ENCODE measurements around the gene COMT. TPM values are rescaled to one million over a fixed set of nuclear protein-coding genes. Genes with fewer than 3 reads are reported as not detected.

COMT gene
- total and polyA plus RNA-seq, 2 donors from 2014 or later, result 118 to 244 TPM

- Histone ChIP-seq H3K36me3 (ENCODE audit: control insufficient read depth in 2 of 3, insufficient read depth in 3 of 3, low read length in 3 of 3) (peaks cover 0 to 6% (median 2%) of the 10 kb centered on the region in 3 donors), H3K27ac (ENCODE audit: low read depth in 2 of 2, low read length in 2 of 2) (no peak overlapping the region), H3K27me3 (ENCODE audit: control insufficient read depth, insufficient read depth, low read length) (no peaks in the 10 kb centered on the region), H3K4me1 (ENCODE audit: control insufficient read depth in 2 of 3, insufficient read depth in 2 of 3, low read depth in 1 of 3, low read length in 3 of 3) (peaks cover 0 to 21% (median 0%) of the 10 kb centered on the region in 3 donors), H3K4me3 (ENCODE audit: low read length in 3 of 3) (no peak overlapping the region), H3K9me3 (ENCODE audit: control insufficient read depth in 2 of 3, insufficient read depth in 1 of 3, low read length in 3 of 3) (no peaks in the 10 kb centered on the region), H3K9ac (ENCODE audit: low read length in 3 of 3) (no peak overlapping the region)
- FAIRE-seq (no peak), DNase-seq (peak in 1 of 5 donors; percentile 63)
- no peak for TF ChIP-seq CTCF (IDR thresholded peaks at IDR 0.05; ENCODE audit: borderline replicate concordance, extremely low read depth, insufficient read depth)
- intact Hi-C loops (cut with DNase I), result no loop called here
Observed at GRCh38 chr22:19981961-19982920, 40.7 kb downstream of the COMT start.

GRCh38 chr22:19982991-19983578 lies 41.5 kb downstream of the COMT start:
- H3K9ac ChIP-seq (ENCODE audit: low read length in 3 of 3), result no peak overlapping the region
- no peak for FAIRE-seq
- H3K27ac ChIP-seq (ENCODE audit: low read depth in 2 of 2, low read length in 2 of 2), result no peak overlapping the region
- intact Hi-C loops (cut with DNase I), result no loop called here
- no peaks in the 10 kb centered on the region for H3K9me3 ChIP-seq (ENCODE audit: control insufficient read depth in 2 of 3, insufficient read depth in 1 of 3, low read length in 3 of 3)
- peak in 1 of 5 donors; percentile 61 for DNase-seq
- H3K4me3 ChIP-seq (ENCODE audit: low read length in 3 of 3), result no peak overlapping the region
- peaks cover 0 to 21% (median 0%) of the 10 kb centered on the region in 3 donors for H3K4me1 ChIP-seq (ENCODE audit: control insufficient read depth in 2 of 3, insufficient read depth in 2 of 3, low read depth in 1 of 3, low read length in 3 of 3)
- peaks cover 0 to 6% (median 2%) of the 10 kb centered on the region in 3 donors for H3K36me3 ChIP-seq (ENCODE audit: control insufficient read depth in 2 of 3, insufficient read depth in 3 of 3, low read length in 3 of 3)
- H3K27me3 ChIP-seq (ENCODE audit: control insufficient read depth, insufficient read depth, low read length), result no peaks in the 10 kb centered on the region
- TF ChIP-seq CTCF (IDR thresholded peaks at IDR 0.05; ENCODE audit: borderline replicate concordance, extremely low read depth, insufficient read depth), result no peak

GRCh38 chr22:19983741-19984140 lies 42.2 kb downstream of the COMT start:
- Histone ChIP-seq H3K27me3 (ENCODE audit: control insufficient read depth, insufficient read depth, low read length) (no peaks in the 10 kb centered on the region), H3K27ac (ENCODE audit: low read depth in 2 of 2, low read length in 2 of 2) (no peak overlapping the region), H3K4me1 (ENCODE audit: control insufficient read depth in 2 of 3, insufficient read depth in 2 of 3, low read depth in 1 of 3, low read length in 3 of 3) (peaks cover 0 to 21% (median 0%) of the 10 kb centered on the region in 3 donors), H3K4me3 (ENCODE audit: low read length in 3 of 3) (no peak overlapping the region), H3K9ac (ENCODE audit: low read length in 3 of 3) (peak overlapping the region in 1 of 3 donors; percentile 12), H3K9me3 (ENCODE audit: control insufficient read depth in 2 of 3, insufficient read depth in 1 of 3, low read length in 3 of 3) (no peaks in the 10 kb centered on the region), H3K36me3 (ENCODE audit: control insufficient read depth in 2 of 3, insufficient read depth in 3 of 3, low read length in 3 of 3) (peaks cover 0 to 6% (median 2%) of the 10 kb centered on the region in 3 donors)
- FAIRE-seq, result no peak
- intact Hi-C loops (cut with DNase I), result no loop called here
- peak in 1 of 5 donors; percentile 60 for DNase-seq
- no peak for TF ChIP-seq CTCF (IDR thresholded peaks at IDR 0.05; ENCODE audit: borderline replicate concordance, extremely low read depth, insufficient read depth)
